ENCODE measurements around the gene MYF6. TPM values are rescaled to one million over a fixed set of nuclear protein-coding genes. Genes with fewer than 3 reads are reported as not detected.

The MYF6 gene
- total RNA-seq, 2 experiments from 2014 or later: not detected

DNA sequence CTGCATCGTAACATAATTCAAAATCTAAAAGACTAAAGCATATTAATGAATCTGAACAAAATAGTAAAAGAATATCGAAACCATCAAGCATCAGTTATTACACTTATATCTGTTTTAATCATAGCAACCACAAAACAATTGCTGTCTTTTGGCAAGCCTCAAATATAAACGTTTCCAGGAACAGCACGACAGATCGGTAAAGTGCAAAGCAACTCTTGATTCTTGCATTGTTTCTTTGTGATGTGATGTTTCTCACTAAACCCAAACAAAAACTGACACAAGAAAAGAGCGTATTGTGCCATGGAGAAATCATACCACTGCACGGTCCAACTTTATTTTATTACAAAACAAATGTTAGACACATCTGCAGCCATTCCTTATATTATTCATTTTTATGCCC is 9.2 kb upstream of the MYF6 start:
- ChIA-PET POLR2A (no interaction called here), CTCF (ENCODE audit: unreplicated experiment) (no interaction called here)
- Histone ChIP-seq H3K27ac (ENCODE audit: low read depth, low read length, poor library complexity, severe bottlenecking) (no peak overlapping the region), H3K9me2 (ENCODE audit: insufficient read depth, low read length) (no peaks in the 10 kb centered on the region), H2AFZ (ENCODE audit: low read length) (no peak overlapping the region), H3K4me2 (ENCODE audit: low read length) (no peak overlapping the region), H4K20me1 (ENCODE audit: insufficient read depth, low read length) (no peaks in the 10 kb centered on the region), H3K36me3 (ENCODE audit: insufficient read depth, low read length) (no peaks in the 10 kb centered on the region), H3K79me2 (ENCODE audit: insufficient read depth, low read depth, low read length) (no peaks in the 10 kb centered on the region), H3K4me3 (ENCODE audit: low read depth, low read length, poor library complexity, severe bottlenecking) (no peak overlapping the region), H3K9me3 (ENCODE audit: low read length) (no peaks in the 10 kb centered on the region), H3K4me1 (ENCODE audit: insufficient read depth, low read length, poor library complexity, severe bottlenecking) (peaks cover 5% of the 10 kb centered on the region)
- intact Hi-C loops (cut with micrococcal nuclease; ENCODE audit: unreplicated experiment): no loop called here
- no TSS peak for BruUV-seq (replicated peaks)
- DNase-seq (ENCODE audit: low spot score): no peak
- TF ChIP-seq EZH2phosphoT487 (IDR thresholded peaks at IDR 0.05; ENCODE audit: borderline replicate concordance, low read depth, low read length) (no peak), CTCF (conservative IDR thresholded peaks at IDR 0.05; ENCODE audit: low read length) (no peak)

DNA sequence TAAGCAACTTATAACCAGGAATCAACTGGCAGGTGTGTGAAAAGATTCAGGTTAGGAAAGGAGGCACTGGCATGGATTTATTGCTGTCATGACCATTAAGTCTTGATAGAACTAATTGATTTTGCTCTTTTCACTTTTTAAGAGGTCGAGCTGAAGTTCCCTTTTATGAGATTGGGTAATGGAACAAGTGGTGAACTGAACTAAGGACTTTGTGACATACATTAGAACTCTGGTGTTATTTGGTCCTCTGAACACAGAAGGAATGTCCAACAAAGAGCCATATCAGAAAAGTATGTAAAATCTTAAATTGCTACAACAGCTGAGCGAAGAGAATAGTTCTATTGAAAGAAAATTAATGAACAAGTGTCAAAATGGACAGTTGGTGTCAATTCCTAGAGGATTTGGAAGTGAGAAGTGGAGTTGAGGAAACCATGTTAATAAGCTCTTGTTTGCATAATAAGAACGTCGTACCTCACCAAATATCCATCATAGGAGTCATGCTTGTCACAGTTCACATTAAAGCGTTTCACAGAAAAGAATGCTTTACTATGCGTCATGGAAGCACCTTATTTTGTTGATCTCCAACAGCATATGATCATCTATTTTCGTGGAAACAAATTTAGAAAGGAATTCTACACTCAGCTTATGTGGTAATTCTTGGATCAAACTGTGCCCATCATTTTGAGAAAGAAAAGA is 8.4 kb upstream of the MYF6 start:
- H3K79me2 ChIP-seq (ENCODE audit: insufficient read depth, low read depth, low read length): no peaks in the 10 kb centered on the region
- no peaks in the 10 kb centered on the region for H4K20me1 ChIP-seq (ENCODE audit: insufficient read depth, low read length)
- no peak overlapping the region for H3K27ac ChIP-seq (ENCODE audit: low read depth, low read length, poor library complexity, severe bottlenecking)
- CTCF ChIA-PET (ENCODE audit: unreplicated experiment): no interaction called here
- H3K4me3 ChIP-seq (ENCODE audit: low read depth, low read length, poor library complexity, severe bottlenecking): no peak overlapping the region
- no peaks in the 10 kb centered on the region for H3K9me3 ChIP-seq (ENCODE audit: low read length)
- H3K36me3 ChIP-seq (ENCODE audit: insufficient read depth, low read length): no peaks in the 10 kb centered on the region
- DNase-seq (ENCODE audit: low spot score): no peak
- no peaks in the 10 kb centered on the region for H3K9me2 ChIP-seq (ENCODE audit: insufficient read depth, low read length)
- BruUV-seq (replicated peaks): no TSS peak
- TF ChIP-seq EZH2phosphoT487 (IDR thresholded peaks at IDR 0.05; ENCODE audit: borderline replicate concordance, low read depth, low read length) (no peak), CTCF (conservative IDR thresholded peaks at IDR 0.05; ENCODE audit: low read length) (no peak)
- POLR2A ChIA-PET: no interaction called here
- no peak overlapping the region for H3K4me2 ChIP-seq (ENCODE audit: low read length)
- H2AFZ ChIP-seq (ENCODE audit: low read length): no peak overlapping the region
- intact Hi-C loops (cut with micrococcal nuclease; ENCODE audit: unreplicated experiment): no loop called here
- peaks cover 2% of the 10 kb centered on the region for H3K4me1 ChIP-seq (ENCODE audit: insufficient read depth, low read length, poor library complexity, severe bottlenecking)

- H3K4me2 ChIP-seq (ENCODE audit: low read length): no peak overlapping the region
- BruUV-seq (replicated peaks): no TSS peak
- POLR2A ChIA-PET: interaction anchor here (0.8 kb wide), 2 partner anchors 38 to 43 kb away, joined by 3 read pairs; no protein-coding TSS in a partner anchor
Measured at GRCh38 chr12:80700327-80700726, 7.1 kb upstream of the MYF6 start.

More at GRCh38 chr12:80700327-80700726, 7.1 kb upstream of the MYF6 start:
- Histone ChIP-seq H3K36me3 (ENCODE audit: insufficient read depth, low read length) (no peaks in the 10 kb centered on the region), H3K9me3 (ENCODE audit: low read length) (no peaks in the 10 kb centered on the region), H2AFZ (ENCODE audit: low read length) (no peak overlapping the region), H3K27ac (ENCODE audit: low read depth, low read length, poor library complexity, severe bottlenecking) (no peak overlapping the region), H3K4me3 (ENCODE audit: low read depth, low read length, poor library complexity, severe bottlenecking) (no peak overlapping the region), H3K79me2 (ENCODE audit: insufficient read depth, low read depth, low read length) (no peaks in the 10 kb centered on the region), H3K9me2 (ENCODE audit: insufficient read depth, low read length) (no peaks in the 10 kb centered on the region), H3K4me1 (ENCODE audit: insufficient read depth, low read length, poor library complexity, severe bottlenecking) (no peaks in the 10 kb centered on the region), H4K20me1 (ENCODE audit: insufficient read depth, low read length) (no peaks in the 10 kb centered on the region)
- CTCF ChIA-PET (ENCODE audit: unreplicated experiment): no interaction called here
- intact Hi-C loops (cut with micrococcal nuclease; ENCODE audit: unreplicated experiment): no loop called here
- DNase-seq (ENCODE audit: low spot score): no peak
- TF ChIP-seq EZH2phosphoT487 (IDR thresholded peaks at IDR 0.05; ENCODE audit: borderline replicate concordance, low read depth, low read length): no peak
- TF ChIP-seq CTCF (conservative IDR thresholded peaks at IDR 0.05; ENCODE audit: low read length): no peak

Data from OCI-LY7 (cell line).